SK-N-SH treated with all-trans-retinoic acid at 6 μM for 48 hours (cell line): ENCODE data around the gene ITGB7.

Experiments used
- ATAC-seq: fragments of 200-7000 bp; cut with Tn5 transposase; 3 replicates; pipeline ENCODE4 v1.9.1; 2020; ENCODE audit warnings: mild to moderate bottlenecking, moderate library complexity
- ARNTL ChIP-seq: fragments of 450-650 bp; formaldehyde crosslinking; IDR thresholded peaks from 2 replicates; pipeline ENCODE4 v1.5.0; 2020; ENCODE audit warnings: low read depth, mild to moderate bottlenecking, moderate library complexity, borderline replicate concordance
- CSDC2 ChIP-seq: fragments of 250-450 bp; sonication (Bioruptor Pico); IDR thresholded peaks from 2 replicates; pipeline ENCODE4 v1.5.0; 2020; ENCODE audit warnings: mild to moderate bottlenecking, moderate library complexity
- ESRRG ChIP-seq: fragments of 250-450 bp; sonication (Bioruptor Pico); IDR thresholded peaks from 2 replicates; pipeline ENCODE4 v1.6.1; 2021; ENCODE audit warnings: mild to moderate bottlenecking
- ISL1 ChIP-seq: fragments of 250-450 bp; sonication (Bioruptor Pico); IDR thresholded peaks from 2 replicates; pipeline ENCODE4 v2.1.2; 2022; ENCODE audit warnings: mild to moderate bottlenecking, moderate library complexity
- OSR1 ChIP-seq: fragments of 250-450 bp; sonication (Bioruptor Pico); IDR thresholded peaks from 2 replicates; pipeline ENCODE4 v1.8.0; 2022; ENCODE audit warnings: moderate library complexity, mild to moderate bottlenecking, inconsistent platforms
- PPARA ChIP-seq: fragments of 250-450 bp; sonication (Bioruptor Pico); IDR thresholded peaks from 2 replicates; pipeline ENCODE4 v1.5.0; 2020; ENCODE audit warnings: mild to moderate bottlenecking, borderline replicate concordance
- SNAI2 ChIP-seq: fragments of 250-450 bp; sonication (Bioruptor Pico); IDR thresholded peaks from 2 replicates; pipeline ENCODE4 v1.5.0; 2020; ENCODE audit warnings: mild to moderate bottlenecking, moderate library complexity
- TOX ChIP-seq: fragments of 250-450 bp; sonication (Bioruptor Pico); IDR thresholded peaks from 2 replicates; pipeline ENCODE4 v1.8.0; 2021; ENCODE audit warnings: mild to moderate bottlenecking, moderate library complexity, borderline replicate concordance
- ZC3H10 ChIP-seq: fragments of 250-450 bp; sonication (Bioruptor Pico); IDR thresholded peaks from 2 replicates; pipeline ENCODE4 v1.5.1; 2021; ENCODE audit warnings: mild to moderate bottlenecking, moderate library complexity
- ZFP3 ChIP-seq: fragments of 250-450 bp; sonication (Bioruptor Pico); IDR thresholded peaks from 2 replicates; pipeline ENCODE4 v1.5.0; 2020; ENCODE audit warnings: mild to moderate bottlenecking, moderate library complexity
- ZFP30 ChIP-seq: fragments of 450-650 bp; formaldehyde crosslinking; IDR thresholded peaks from 2 replicates; pipeline ENCODE4 v1.5.0; 2022; ENCODE audit warnings: mild to moderate bottlenecking, moderate library complexity
- ZNF70 ChIP-seq: fragments of 450-650 bp; formaldehyde crosslinking; IDR thresholded peaks from 2 replicates; pipeline ENCODE4 v1.5.0; 2020; ENCODE audit warnings: mild to moderate bottlenecking, moderate library complexity
- ZNF8 ChIP-seq: fragments of 450-650 bp; formaldehyde crosslinking; IDR thresholded peaks from 2 replicates; pipeline ENCODE4 v1.5.0; 2020; ENCODE audit warnings: mild to moderate bottlenecking, moderate library complexity
- TF ChIP-seq, protein P1 (sequence below): fragments of 250-450 bp; sonication (Bioruptor Pico); IDR thresholded peaks from 2 replicates; pipeline ENCODE4 v1.5.1; 2021; ENCODE audit warnings: mild to moderate bottlenecking, moderate library complexity
- TF ChIP-seq, protein P2 (sequence below): fragments of 250-450 bp; sonication (Bioruptor Pico); IDR thresholded peaks from 2 replicates; pipeline ENCODE4 v1.8.0; 2020; ENCODE audit warnings: mild to moderate bottlenecking, moderate library complexity, borderline replicate concordance
- TF ChIP-seq, protein P3 (sequence below): fragments of 250-450 bp; sonication (Bioruptor Pico); IDR thresholded peaks from 2 replicates; pipeline ENCODE4 v1.5.1; 2020; ENCODE audit warnings: low read depth, mild to moderate bottlenecking, moderate library complexity
- TF ChIP-seq, protein P4 (sequence below): fragments of 250-450 bp; sonication (Bioruptor Pico); IDR thresholded peaks from 2 replicates; pipeline ENCODE4 v1.5.0; 2020; ENCODE audit warnings: mild to moderate bottlenecking, moderate library complexity

Gene ITGB7

DNA sequence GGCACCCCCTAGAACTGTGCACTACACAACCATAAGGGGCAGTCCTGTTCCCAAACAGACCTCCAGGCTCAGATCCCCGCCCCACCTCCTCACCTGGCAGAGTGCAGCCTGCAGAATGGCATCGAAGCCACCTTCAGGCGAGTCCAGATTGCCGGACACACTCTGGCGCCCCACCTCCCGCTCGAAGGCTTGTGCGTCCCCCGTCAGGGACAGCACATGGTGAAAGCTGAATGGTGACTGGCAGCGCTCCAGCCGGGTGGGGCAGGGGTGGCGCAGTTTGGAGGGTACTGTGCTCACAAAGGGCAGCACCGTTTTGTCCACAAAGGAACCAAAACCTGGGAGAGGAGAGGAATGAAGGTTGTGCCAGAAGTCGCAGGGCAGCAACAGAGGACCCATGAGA lies 10.6 kb downstream of the ITGB7 start (continued):
- TF ChIP-seq, protein P1, sequence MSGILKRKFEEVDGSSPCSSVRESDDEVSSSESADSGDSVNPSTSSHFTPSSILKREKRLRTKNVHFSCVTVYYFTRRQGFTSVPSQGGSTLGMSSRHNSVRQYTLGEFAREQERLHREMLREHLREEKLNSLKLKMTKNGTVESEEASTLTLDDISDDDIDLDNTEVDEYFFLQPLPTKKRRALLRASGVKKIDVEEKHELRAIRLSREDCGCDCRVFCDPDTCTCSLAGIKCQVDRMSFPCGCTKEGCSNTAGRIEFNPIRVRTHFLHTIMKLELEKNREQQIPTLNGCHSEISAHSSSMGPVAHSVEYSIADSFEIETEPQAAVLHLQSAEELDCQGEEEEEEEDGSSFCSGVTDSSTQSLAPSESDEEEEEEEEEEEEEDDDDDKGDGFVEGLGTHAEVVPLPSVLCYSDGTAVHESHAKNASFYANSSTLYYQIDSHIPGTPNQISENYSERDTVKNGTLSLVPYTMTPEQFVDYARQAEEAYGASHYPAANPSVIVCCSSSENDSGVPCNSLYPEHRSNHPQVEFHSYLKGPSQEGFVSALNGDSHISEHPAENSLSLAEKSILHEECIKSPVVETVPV (CRISPR knock-in tag), result no peak
- no peak for TF ChIP-seq CSDC2 (CRISPR knock-in tag)
- no peak for TF ChIP-seq ARNTL (CRISPR knock-in tag)

DNA sequence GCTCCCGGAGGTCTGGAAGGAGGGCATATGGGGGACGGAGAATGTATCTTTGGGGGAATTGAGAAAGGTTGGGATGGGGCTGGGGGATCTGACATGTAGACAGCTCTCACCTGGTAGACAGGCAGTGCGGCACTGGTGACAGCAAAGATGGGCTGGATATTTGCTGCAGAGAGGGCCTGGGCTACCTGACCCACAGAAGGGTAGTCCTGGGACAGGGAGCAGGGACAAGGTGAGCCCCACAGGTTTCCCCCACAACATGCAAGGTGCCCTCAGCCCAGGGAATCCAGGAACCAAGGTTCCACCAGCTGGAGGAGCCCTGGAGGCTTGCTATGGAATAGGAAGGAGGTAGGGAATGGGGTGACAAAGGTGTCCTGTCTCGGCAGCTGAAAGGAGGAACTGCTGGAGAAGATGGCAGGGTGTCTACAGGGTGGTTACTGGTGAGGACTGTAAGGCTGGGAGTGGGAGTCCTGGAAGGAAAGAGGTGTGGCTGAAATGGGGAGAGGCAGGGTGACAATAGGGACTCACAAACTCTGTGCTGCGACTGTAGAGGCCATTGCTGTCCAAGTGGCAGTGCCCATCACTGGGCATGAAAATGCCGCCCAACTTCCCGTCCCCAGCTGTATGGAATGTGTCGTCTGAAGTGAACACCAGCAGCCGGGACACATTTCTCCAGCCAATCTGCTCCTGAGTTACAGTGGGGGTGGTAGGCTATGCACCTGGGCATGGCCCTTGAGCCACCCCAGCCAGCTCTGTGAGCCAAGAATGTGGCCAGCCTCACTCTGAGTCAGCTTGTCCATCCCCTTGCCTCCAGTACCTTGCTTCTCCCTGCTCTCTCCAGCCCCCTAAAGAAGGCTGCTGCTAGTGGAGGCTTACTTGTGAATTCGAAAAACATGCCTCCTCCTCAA lies 11.3 kb downstream of the ITGB7 start:
- TF ChIP-seq ZNF70 (CRISPR knock-in tag), result no peak
- no peak for TF ChIP-seq SNAI2 (CRISPR knock-in tag)
- no peak for TF ChIP-seq ZNF8 (CRISPR knock-in tag)
- no peak for ATAC-seq

DNA sequence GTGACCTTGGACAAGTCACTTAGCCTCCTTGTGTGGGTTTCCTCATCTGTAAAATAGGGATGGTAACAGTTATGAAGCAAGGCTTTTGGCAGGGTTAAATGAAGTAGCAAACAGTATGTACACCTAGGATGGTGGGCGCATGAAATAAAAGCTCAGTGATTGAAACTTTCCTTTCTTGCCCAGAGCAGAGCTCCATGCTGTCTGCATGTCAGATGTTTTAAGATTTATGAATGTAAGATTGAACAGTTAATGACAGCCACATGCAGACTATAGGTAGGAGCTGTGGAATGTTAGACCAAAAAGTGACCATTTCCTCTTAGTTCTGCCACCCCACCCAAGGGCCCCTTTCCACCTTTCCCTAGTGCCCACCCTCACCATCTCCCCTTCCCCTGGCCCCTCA lies 12.1 kb downstream of the ITGB7 start:
- TF ChIP-seq TOX (CRISPR knock-in tag), result no peak
- no peak for TF ChIP-seq ZFP30 (CRISPR knock-in tag)
- TF ChIP-seq, all 23 proteins: peak for 0
- ATAC-seq, result no peak

DNA sequence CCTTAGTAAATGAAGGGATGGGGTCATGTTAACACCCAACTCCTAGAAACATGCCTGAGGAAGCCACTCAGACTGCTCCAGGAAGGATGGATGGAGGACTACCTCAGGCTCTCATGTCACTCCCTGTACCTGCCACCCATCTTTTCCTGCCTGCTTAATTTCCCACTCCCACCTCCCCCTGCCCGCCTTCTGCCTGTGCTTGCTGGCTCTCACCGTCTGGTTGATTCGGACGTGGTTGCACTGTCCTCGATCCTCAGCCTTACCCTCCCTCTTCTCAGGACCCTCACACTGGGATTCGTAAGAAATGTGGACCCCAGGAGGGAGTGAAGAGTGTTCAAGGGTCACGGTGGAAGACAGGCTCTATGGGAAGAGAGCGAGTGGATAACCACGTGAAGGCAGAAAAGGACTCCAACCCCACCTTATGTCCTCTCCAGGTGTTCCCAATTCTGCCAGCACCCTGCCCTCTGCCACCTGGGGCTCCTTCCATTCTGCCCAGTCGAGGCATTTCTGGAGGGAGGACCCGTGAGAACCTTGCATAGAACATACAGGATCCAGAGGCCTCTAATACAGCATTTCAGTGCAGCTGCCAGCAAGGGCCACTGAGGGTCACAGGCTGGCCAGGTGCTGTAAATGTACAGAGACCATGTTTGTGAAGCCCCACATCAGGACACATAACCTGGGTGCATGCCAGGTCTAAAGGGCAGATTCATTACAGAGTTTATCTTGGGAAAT lies 12.9 kb downstream of the ITGB7 start:
- TF ChIP-seq, protein P1 (CRISPR knock-in tag), result no peak
- TF ChIP-seq, protein P2, sequence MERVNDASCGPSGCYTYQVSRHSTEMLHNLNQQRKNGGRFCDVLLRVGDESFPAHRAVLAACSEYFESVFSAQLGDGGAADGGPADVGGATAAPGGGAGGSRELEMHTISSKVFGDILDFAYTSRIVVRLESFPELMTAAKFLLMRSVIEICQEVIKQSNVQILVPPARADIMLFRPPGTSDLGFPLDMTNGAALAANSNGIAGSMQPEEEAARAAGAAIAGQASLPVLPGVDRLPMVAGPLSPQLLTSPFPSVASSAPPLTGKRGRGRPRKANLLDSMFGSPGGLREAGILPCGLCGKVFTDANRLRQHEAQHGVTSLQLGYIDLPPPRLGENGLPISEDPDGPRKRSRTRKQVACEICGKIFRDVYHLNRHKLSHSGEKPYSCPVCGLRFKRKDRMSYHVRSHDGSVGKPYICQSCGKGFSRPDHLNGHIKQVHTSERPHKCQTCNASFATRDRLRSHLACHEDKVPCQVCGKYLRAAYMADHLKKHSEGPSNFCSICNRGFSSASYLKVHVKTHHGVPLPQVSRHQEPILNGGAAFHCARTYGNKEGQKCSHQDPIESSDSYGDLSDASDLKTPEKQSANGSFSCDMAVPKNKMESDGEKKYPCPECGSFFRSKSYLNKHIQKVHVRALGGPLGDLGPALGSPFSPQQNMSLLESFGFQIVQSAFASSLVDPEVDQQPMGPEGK (CRISPR knock-in tag), result no peak
- no peak for TF ChIP-seq CSDC2 (CRISPR knock-in tag)
- no peak for TF ChIP-seq ISL1 (CRISPR knock-in tag)
- TF ChIP-seq SNAI2 (CRISPR knock-in tag), result no peak
- TF ChIP-seq, protein P3, sequence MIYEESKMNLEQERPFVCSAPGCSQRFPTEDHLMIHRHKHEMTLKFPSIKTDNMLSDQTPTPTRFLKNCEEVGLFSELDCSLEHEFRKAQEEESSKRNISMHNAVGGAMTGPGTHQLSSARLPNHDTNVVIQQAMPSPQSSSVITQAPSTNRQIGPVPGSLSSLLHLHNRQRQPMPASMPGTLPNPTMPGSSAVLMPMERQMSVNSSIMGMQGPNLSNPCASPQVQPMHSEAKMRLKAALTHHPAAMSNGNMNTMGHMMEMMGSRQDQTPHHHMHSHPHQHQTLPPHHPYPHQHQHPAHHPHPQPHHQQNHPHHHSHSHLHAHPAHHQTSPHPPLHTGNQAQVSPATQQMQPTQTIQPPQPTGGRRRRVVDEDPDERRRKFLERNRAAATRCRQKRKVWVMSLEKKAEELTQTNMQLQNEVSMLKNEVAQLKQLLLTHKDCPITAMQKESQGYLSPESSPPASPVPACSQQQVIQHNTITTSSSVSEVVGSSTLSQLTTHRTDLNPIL (CRISPR knock-in tag), result no peak
- TF ChIP-seq OSR1 (CRISPR knock-in tag), result no peak
- TF ChIP-seq ZC3H10 (CRISPR knock-in tag), result no peak
- TF ChIP-seq ESRRG (CRISPR knock-in tag), result no peak
- no peak for TF ChIP-seq ZNF8 (CRISPR knock-in tag)
- no peak for TF ChIP-seq ZFP3 (CRISPR knock-in tag)
- TF ChIP-seq ARNTL (CRISPR knock-in tag), result no peak
- TF ChIP-seq TOX (CRISPR knock-in tag), result no peak
- no peak for TF ChIP-seq PPARA (CRISPR knock-in tag)
- TF ChIP-seq, protein P4, sequence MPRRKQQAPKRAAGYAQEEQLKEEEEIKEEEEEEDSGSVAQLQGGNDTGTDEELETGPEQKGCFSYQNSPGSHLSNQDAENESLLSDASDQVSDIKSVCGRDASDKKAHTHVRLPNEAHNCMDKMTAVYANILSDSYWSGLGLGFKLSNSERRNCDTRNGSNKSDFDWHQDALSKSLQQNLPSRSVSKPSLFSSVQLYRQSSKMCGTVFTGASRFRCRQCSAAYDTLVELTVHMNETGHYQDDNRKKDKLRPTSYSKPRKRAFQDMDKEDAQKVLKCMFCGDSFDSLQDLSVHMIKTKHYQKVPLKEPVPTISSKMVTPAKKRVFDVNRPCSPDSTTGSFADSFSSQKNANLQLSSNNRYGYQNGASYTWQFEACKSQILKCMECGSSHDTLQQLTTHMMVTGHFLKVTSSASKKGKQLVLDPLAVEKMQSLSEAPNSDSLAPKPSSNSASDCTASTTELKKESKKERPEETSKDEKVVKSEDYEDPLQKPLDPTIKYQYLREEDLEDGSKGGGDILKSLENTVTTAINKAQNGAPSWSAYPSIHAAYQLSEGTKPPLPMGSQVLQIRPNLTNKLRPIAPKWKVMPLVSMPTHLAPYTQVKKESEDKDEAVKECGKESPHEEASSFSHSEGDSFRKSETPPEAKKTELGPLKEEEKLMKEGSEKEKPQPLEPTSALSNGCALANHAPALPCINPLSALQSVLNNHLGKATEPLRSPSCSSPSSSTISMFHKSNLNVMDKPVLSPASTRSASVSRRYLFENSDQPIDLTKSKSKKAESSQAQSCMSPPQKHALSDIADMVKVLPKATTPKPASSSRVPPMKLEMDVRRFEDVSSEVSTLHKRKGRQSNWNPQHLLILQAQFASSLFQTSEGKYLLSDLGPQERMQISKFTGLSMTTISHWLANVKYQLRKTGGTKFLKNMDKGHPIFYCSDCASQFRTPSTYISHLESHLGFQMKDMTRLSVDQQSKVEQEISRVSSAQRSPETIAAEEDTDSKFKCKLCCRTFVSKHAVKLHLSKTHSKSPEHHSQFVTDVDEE (CRISPR knock-in tag), result no peak
- TF ChIP-seq ZNF70 (CRISPR knock-in tag), result no peak
- no peak for ATAC-seq
